ENCODE results near the gene MISP. TPM values are rescaled to one million over a fixed set of nuclear protein-coding genes. Genes with fewer than 3 reads are reported as not detected.
A peak's percentile ranks its signal among the peaks of the same experiment; 100 is the strongest.

The MISP gene
- total and polyA plus RNA-seq, 2 of the 8 experiments (the other 6 are each of a cell fraction or from before 2014, with no cell fraction given): 0.43 to 0.45 TPM

GRCh38 chr19:756236-756635, 5.3 kb downstream of the MISP start:
- Histone ChIP-seq H2BK120ac (replicated peaks; ENCODE audit: low read depth, low read length) (no peak overlapping the region), H4K5ac (ENCODE audit: insufficient read length, low read depth, low read length) (no peak overlapping the region), H3K4me3 (ENCODE audit: extremely low read depth in 1 of 4, insufficient read depth in 2 of 4, low read depth in 3 of 4, low read length in 4 of 4) (no peak overlapping the region), H4K91ac (replicated peaks; ENCODE audit: insufficient read length, low read length) (no peak overlapping the region), H3K4me1 (replicated peaks in 1 of 4; ENCODE audit: control insufficient read depth in 3 of 4, insufficient read depth in 4 of 4, low read length in 3 of 4) (peaks cover 0 to 5% (median 3%) of the 10 kb centered on the region in 4 experiments; a peak in 3 of 7 replicates), H3K9me3 (ENCODE audit: insufficient read depth in 2 of 2, low read depth in 1 of 2, low read length in 1 of 2) (peaks cover 2 to 21% of the 10 kb centered on the region in 2 experiments; a peak in 1 of 4 replicates), H2BK12ac (ENCODE audit: low read depth, low read length) (no peak overlapping the region), H3K27ac (ENCODE audit: low read depth, low read length) (no peak overlapping the region), H2AFZ (ENCODE audit: low read length) (no peak overlapping the region), H3K36me3 (ENCODE audit: control insufficient read depth in 2 of 4, insufficient read depth in 4 of 4, low read length in 3 of 4) (no peaks in the 10 kb centered on the region), H3K14ac (ENCODE audit: insufficient read length) (no peak overlapping the region), H3K23ac (ENCODE audit: insufficient read length) (no peak overlapping the region), H3K4me2 (ENCODE audit: insufficient read depth in 1 of 2, low read depth in 2 of 2, low read length in 2 of 2) (no peak overlapping the region), H4K8ac (ENCODE audit: extremely low read depth, insufficient read depth, low read length) (no peak overlapping the region; the same call in 1 of the 2 replicates), H3K79me1 (ENCODE audit: low read depth, low read length) (no peaks in the 10 kb centered on the region), H3K27me3 (replicated peaks in 1 of 4; ENCODE audit: control insufficient read depth in 3 of 4, extremely low read depth in 1 of 4, insufficient read depth in 3 of 4, low read length in 3 of 4) (no peaks in the 10 kb centered on the region), H3K79me2 (ENCODE audit: control insufficient read depth in 1 of 2, insufficient read depth in 2 of 2, low read length in 2 of 2) (no peaks in the 10 kb centered on the region), H2BK5ac (ENCODE audit: low read depth, low read length) (no peak overlapping the region), H2AK5ac (ENCODE audit: low read depth, low read length) (no peak overlapping the region), H3K56ac (replicated peaks; ENCODE audit: insufficient read length, low read depth, low read length) (no peak overlapping the region), H3K23me2 (ENCODE audit: low read depth, low read length) (no peaks in the 10 kb centered on the region), H3K4ac (replicated peaks; ENCODE audit: insufficient read length, low read depth, low read length) (no peak overlapping the region), H3K9ac (replicated peaks in 1 of 4; ENCODE audit: extremely low read depth in 1 of 4, low read depth in 3 of 4, low read length in 3 of 4) (no peak overlapping the region), H3K18ac (ENCODE audit: extremely low read depth, low read length) (no peak overlapping the region), H2BK20ac (ENCODE audit: low read length) (no peak overlapping the region), H2BK15ac (ENCODE audit: low read length) (no peak overlapping the region), H4K20me1 (replicated peaks in 1 of 2; ENCODE audit: control insufficient read depth in 1 of 2, insufficient read depth in 2 of 2, low read length in 2 of 2) (no peaks in the 10 kb centered on the region)
- ChIA-PET CTCF (ENCODE audit: partially characterized antibody) (interaction anchor here (1.1 to 1.8 kb wide), 4 partner anchors 13 to 224 kb away, joined by 3 to 4 read pairs (median 4); no protein-coding TSS in a partner anchor), POLR2A (ENCODE audit: partially characterized antibody) (no interaction called here)
- no peak for FAIRE-seq
- DNase-seq (ENCODE audit: low read depth in 1 of 2, low spot score in 2 of 2): no peak
- TF ChIP-seq CBX5 (IDR thresholded peaks at IDR 0.05; ENCODE audit: low read depth, low read length) (no peak), GTF2F1 (IDR thresholded peaks at IDR 0.05; ENCODE audit: borderline replicate concordance, low read depth, low read length) (no peak), CREB1 (IDR thresholded peaks at IDR 0.05) (no peak), TBP (IDR thresholded peaks at IDR 0.05; ENCODE audit: low read depth, low read length) (no peak), SP1 (IDR thresholded peaks at IDR 0.05; ENCODE audit: low read depth, low read length) (peak; percentile 96), ATF2 (IDR thresholded peaks at IDR 0.05; ENCODE audit: low read length) (no peak), TCF12 (IDR thresholded peaks at IDR 0.05; ENCODE audit: low read depth, low read length) (no peak), ASH2L (IDR thresholded peaks at IDR 0.05; ENCODE audit: low read length) (no peak), EGR1 (IDR thresholded peaks at IDR 0.05; ENCODE audit: borderline replicate concordance, low read depth, low read length) (no peak), KDM4A (IDR thresholded peaks at IDR 0.05; ENCODE audit: low read depth, low read length, severe bottlenecking) (no peak), JUND (IDR thresholded peaks at IDR 0.05; ENCODE audit: low read length) (no peak), PHF8 (conservative IDR thresholded peaks at IDR 0.05; ENCODE audit: low read depth, low read length) (no peak), NANOG (IDR thresholded peaks at IDR 0.05; ENCODE audit: insufficient read depth, low read depth, low read length, poor library complexity, severe bottlenecking) (no peak), RBBP5 (IDR thresholded peaks at IDR 0.05; ENCODE audit: borderline replicate concordance, low read depth, low read length) (no peak)
